AG09309 (cell line): ENCODE results near the gene TMEM18.
A peak's percentile ranks its signal among the peaks of the same experiment; 100 is the strongest.

ENCODE experiments used
- DNase-seq: peaks from one replicate; pipeline ENCODE4 v3.0.0-alpha.2; 2010; ENCODE audit warnings: low read depth
- H3K4me3 ChIP-seq: 2 replicates; pipeline ENCODE4 v1.5.1; 2011; ENCODE audit warnings: mild to moderate bottlenecking, low read depth, low read length, moderate library complexity; ENCODE audit not compliant: control insufficient read depth
- TF ChIP-seq, protein P1 (sequence below): IDR thresholded peaks from 2 replicates; pipeline ENCODE4 v1.5.1; 2011; ENCODE audit warnings: mild to moderate bottlenecking, low read depth, low read length, inconsistent platforms; ENCODE audit not compliant: insufficient read depth, control insufficient read depth; ENCODE audit errors: missing control alignments

TMEM18 gene

DNA sequence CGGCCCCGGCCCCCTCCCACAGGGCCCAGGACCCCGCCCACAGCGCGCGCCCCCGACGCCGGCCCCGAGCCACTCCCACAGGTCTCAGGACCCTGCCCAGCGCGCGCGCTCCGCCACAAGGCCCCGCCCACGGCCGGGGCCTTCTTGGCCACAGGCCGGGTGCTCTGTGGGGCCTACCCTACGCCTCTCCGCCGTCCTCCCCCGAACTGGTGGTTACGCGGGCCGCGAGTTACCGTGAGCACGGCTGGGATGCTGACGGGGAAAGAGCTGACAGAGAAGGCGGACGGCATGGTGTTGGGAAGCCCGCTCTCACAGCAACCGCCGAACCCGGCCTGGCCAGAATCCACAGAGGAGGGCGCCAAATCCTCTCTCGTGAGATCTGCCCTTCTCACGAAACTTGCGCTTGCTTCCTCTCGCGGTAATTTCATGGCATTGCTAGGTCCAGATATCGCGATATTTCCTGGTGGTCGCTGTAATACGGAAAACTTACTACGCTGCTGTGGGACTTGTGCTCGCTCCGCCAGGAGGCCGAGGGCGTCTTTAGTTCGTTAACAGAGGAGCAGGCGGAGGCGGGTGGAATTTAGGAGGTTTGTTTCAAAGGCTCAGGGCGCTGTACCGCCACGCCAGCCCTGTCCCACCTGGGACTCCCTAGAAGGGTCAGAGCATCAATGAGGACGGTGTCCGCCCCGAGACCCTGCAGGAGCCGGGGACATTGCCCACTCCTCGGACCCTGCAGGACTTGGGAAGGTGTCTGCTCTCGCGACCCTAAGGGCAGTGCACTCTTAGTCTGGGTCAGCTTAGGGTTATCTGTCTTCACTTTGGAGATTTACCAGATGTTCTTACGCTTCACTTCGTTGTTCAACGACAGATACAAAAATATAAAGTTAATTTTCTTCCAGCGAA lies at the start of gene TMEM18:
TMEM18 (minus strand) TSS at position 351 of the 903 bp plus-strand sequence; CDS start at position 290, 61 bp downstream.
- TF ChIP-seq, protein P1, sequence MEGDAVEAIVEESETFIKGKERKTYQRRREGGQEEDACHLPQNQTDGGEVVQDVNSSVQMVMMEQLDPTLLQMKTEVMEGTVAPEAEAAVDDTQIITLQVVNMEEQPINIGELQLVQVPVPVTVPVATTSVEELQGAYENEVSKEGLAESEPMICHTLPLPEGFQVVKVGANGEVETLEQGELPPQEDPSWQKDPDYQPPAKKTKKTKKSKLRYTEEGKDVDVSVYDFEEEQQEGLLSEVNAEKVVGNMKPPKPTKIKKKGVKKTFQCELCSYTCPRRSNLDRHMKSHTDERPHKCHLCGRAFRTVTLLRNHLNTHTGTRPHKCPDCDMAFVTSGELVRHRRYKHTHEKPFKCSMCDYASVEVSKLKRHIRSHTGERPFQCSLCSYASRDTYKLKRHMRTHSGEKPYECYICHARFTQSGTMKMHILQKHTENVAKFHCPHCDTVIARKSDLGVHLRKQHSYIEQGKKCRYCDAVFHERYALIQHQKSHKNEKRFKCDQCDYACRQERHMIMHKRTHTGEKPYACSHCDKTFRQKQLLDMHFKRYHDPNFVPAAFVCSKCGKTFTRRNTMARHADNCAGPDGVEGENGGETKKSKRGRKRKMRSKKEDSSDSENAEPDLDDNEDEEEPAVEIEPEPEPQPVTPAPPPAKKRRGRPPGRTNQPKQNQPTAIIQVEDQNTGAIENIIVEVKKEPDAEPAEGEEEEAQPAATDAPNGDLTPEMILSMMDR = no peak
- DNase-seq = peak; percentile 98
- peak within 1 kb of the TSS; percentile 93 for H3K4me3 ChIP-seq

DNA sequence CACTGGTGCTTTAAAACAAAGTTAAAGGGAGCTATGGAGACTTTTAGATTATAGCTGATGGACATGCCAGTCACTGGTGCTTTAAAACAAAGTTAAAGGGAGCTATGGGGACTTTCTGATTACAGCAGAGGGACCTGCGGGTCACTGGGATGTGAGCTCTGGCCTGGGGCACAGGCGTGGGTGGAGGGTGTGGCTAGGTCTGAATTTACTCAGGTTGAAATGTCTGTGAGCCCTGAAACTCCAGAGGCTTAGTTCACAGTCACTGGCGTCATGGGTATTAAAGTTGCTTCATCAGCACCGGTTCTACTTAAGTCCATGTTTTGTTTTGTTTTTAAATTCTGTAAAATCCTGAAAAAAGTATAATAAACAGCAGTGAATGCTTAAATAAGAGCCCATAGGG lies 49.0 kb upstream of the TMEM18 start:
- no peak overlapping the region for H3K4me3 ChIP-seq
- TF ChIP-seq, protein P1 = no peak

DNA sequence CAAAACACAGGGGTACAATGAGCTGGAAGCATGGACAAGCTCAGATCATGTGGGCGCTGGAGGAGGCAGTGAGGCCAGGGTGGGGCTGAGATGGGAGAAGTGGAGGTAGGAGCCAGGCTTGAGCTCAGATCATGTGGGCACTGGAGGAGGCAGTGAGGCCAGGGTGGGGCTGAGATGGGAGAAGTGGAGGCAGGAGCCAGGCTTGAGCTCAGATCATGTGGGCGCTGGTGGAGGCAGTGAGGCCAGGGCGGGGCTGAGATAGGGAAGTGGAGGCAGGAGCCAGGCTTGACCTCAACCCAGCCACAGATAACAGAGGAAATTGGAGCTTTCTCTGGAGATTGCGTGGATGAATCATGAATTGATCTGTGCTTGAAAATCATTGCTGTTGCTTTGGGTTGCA lies 48.3 kb upstream of the TMEM18 start:
- no peak overlapping the region for H3K4me3 ChIP-seq
- TF ChIP-seq, protein P1 = no peak
- no peak for DNase-seq

More for the DNA sequence above, 49.0 kb upstream of the TMEM18 start:
- no peak for DNase-seq

DNA sequence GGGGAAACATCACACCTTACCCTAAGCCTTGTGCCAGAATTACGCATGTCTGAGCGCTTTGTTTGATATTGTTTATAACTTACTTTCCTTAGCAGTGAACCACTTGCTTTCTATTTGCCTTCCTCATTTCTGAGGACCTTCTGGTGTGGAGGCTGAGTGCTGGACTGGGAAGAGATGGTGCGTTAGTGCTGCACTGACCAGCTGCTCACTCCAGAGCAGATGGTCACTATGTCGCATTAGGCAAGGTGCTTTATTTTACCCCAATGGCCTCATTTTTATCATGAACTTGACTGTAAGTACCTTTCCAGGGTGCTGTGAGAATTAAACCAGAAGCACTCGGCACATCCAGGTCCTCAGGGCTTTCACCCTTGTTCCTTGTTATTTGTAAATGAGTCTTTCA lies 46.6 kb upstream of the TMEM18 start:
- no peak overlapping the region for H3K4me3 ChIP-seq
- no peak for DNase-seq
- TF ChIP-seq, protein P1 = no peak

DNA sequence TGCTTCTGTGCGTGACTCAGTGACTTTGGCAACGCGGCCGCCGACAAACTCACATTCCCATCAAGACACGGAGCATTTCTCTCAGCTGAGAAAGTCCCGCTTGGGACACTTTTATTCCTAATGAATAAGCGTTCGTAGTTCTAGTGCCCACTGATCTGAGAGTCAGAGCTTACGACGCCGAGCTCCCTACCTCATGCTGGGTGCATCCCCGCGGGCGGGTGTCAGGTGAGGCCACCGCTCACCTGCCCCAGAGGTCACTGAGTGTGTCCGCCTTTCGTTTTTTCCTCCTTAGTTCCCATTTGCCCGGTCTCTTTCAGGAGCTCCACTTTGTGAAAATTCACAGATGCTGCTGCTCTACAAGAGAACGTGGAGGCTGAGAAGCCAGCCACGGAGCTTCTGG lies 43.6 kb upstream of the TMEM18 start:
- no peak for DNase-seq
- TF ChIP-seq, protein P1 = no peak
- no peak overlapping the region for H3K4me3 ChIP-seq

DNA sequence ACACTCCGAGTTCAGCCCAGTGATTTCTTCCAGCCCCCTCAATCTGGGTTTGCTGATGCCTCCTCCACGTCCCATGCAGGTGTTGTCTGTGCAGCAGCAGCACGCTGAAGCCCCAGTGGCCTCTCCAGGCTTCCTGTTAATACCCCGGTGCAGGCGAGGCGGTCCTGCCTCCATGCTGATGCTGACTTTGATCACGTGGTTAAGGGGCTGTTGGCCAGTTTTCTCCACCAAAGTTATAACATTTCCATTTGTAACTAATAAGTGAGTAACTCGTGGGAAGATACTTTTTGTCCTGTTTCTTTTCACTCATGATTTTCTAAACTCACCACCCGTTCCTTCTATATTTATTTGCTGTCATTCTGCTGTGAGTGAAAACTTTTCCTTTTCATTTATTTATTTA lies 42.5 kb upstream of the TMEM18 start:
- TF ChIP-seq, protein P1 = no peak
- DNase-seq = no peak
- no peak overlapping the region for H3K4me3 ChIP-seq

DNA sequence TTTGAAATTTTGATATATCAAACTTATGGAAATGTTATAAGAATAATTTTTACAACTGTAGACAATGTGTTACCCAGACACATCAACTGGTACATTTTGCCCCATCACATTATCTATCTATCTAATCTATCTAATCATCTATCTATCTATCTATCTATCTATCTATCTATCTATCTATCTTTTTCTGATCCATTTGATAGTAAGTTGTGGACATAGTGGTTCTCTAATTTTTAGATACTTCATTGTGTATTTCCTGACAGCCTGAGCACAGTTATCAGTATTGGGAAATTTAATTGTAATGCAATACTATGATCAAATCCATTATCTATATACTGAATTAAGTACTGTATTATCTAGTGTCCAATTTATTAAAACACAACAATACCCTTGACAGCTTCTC lies 42.0 kb upstream of the TMEM18 start:
- no peak for DNase-seq
- TF ChIP-seq, protein P1 = no peak
- no peak overlapping the region for H3K4me3 ChIP-seq
